Nucleus accumbens (tissue), 56 donors: ENCODE measurements around the gene AGAP2.
"Not testable (repeated sequence)": the region's sequence is repeated elsewhere in the genome, so short reads cannot be mapped to it uniquely, and the experiment has no call there.

Experiments used
- DNase-seq, 56 donors: peaks; one replicate each; lab custom pipeline; 2025; lab: John Stamatoyannopoulos, UW

Gene AGAP2

DNA sequence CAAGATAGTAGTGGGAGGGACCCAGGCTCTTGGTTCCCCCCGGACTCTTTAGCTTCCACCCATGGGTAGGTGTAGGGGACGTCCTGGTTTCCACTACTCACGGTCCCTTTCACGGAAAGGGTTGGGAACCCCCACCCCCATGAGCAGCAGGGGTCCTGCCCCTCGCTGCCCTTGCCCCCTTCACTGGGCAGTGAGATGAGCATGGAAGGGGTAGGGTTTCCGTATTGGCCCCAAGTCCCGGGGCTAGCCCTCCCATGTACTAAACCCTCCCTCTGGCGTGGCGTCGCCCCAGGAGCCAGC, 12.7 kb downstream of the AGAP2 start:
- no peak for DNase-seq

DNA sequence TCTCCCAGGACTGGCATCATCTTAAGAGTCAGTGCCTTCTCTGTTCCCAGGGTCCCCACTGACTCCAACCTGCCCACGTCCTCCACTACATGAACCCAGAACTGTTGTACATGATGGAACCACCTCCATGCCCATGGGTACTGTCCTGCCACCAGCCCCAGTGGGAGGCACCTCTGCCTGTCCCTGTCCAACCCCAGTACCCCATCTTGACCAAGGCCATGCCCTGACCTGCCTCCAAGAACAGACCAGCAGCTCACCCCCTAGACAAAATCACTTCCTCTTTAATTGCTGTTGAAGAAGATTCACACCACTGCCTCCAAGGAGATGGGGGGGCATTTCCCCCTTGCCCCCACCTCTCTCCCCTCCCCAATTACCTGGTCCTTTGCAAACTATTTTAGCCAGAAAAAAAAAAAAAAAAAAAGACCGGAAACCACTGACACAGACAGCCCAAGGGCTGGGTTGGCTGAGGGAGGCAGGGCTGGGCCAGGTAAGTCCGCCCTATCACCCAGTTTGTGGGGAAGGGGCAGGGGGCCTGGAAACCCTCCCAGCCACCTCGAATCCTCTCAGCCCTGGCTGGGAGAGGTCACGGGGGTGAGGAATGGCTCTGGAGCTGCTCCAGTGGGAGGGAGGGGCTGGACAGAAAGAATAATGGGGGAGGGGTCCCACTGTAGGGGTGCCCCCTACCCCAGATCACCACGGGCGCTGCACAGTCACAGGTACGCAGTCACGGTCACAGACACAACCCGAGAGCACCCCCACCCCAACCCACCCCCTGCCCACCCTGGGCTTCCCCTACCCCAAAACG, 13.4 kb downstream of the AGAP2 start:
- DNase-seq, result no peak

DNA sequence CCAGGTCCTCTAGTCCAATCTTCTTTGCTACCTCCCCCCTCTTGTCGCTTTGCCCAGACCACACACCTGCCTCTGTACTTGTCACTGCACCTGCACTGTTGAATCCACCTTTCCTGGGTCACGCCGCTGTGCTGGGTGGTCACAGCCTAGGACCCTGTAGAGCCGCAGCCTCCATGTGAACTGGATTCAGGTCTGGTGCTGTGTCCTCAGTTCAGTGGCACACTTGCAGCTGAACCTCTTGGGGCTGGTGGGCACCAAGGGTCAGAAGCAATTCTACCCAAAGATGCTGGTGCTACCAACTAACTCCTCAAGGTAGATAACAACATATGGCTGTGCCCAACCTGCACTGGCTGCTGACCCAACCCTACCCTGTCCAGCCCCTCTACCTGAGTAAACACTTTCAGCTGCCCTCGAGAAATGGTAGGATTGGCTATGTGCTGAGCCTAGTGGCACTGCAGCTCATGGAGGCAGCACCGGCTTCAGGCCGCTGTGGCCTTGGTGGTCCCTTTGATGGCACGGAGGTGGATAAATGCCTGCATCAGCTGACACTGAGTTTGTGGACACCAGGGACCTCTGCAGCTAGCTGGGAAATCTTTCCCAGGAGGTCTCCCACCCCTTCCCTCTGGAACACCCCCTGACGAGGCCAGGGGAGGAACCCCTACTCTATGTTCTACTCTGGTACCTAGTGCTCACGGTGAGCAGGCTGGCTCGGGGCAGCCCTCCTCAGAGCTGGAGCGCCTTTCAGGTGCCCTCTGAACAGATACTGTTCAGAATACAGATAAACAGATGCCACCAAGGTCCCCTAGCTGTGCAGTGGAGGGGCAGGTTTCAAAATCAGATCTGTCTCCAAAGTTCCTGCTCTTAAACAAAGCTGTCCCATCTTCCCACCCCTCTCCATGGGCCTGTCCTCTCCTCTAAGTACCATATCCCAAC, 14.3 kb downstream of the AGAP2 start:
- no peak for DNase-seq

- no peak for DNase-seq
These were observed 14.9 kb downstream of the AGAP2 start for GRCh38 chr12:57723630-57723962.

GRCh38 chr12:57722716-57723629, 15.6 kb downstream of the AGAP2 start:
- DNase-seq, result no peak

DNA sequence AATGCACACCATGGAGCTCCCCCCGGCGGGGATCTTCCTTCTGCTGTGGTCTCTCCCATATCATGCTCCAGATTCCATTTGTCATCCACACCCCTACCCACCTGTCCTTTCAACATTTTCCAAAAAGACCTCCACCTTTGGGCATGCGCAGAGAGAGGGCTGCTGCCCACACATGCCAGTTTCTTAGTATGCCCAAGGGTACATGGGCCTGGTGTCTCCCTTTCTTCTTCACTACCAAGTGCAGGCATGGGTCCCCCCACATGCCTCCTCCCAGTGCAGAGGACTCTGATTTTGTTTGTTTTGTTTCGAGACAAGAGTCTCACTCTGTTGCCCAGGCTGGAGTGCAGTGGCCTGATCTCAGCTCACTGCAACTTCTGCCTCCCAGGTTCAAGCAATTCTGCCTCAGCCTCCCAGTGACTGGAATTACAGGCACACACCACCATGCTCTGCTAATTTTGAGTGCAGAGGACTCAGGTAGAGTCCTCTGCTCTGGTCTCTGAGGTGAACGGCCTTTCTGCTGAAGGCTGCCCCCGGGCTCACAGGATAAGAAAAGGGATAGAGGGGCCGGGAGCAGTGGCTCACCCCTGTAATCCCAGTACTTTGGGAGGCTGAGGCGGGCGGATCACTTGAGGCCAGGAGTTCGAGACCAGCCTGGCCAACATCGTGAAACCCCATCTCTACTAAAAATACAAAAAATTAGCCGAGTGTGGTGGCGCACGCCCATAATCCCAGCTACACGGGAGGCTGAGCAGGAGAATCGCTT, 16.5 kb downstream of the AGAP2 start:
- not testable (repeated sequence) for DNase-seq

DNA sequence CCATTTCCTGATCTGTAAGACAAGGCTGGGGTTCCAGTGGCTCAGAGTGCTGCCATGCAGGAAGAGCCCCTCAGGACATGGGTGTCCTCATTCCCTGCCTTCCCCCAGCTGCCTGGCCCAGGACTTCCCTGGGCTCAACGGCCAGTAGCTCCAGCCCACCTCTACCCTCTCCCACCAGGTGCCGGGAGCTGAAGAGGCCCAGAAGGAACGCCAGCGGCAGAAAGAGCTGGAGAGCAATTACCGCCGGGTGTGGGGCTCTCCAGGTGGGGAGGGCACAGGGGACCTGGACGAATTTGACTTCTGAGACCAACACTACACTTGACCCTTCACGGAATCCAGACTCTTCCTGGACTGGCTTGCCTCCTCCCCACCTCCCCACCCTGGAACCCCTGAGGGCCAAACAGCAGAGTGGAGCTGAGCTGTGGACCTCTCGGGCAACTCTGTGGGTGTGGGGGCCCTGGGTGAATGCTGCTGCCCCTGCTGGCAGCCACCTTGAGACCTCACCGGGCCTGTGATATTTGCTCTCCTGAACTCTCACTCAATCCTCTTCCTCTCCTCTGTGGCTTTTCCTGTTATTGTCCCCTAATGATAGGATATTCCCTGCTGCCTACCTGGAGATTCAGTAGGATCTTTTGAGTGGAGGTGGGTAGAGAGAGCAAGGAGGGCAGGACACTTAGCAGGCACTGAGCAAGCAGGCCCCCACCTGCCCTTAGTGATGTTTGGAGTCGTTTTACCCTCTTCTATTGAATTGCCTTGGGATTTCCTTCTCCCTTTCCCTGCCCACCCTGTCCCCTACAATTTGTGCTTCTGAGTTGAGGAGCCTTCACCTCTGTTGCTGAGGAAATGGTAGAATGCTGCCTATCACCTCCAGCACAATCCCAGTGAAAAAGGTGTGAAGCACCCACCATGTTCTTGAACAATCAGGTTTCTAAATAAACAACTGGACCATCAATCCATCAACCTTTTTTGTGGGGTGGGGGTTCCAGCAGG, 17.6 kb downstream of the AGAP2 start:
- DNase-seq, result no peak

GRCh38 chr12:57719777-57720605, 18.6 kb downstream of the AGAP2 start:
- DNase-seq, result no peak

DNA sequence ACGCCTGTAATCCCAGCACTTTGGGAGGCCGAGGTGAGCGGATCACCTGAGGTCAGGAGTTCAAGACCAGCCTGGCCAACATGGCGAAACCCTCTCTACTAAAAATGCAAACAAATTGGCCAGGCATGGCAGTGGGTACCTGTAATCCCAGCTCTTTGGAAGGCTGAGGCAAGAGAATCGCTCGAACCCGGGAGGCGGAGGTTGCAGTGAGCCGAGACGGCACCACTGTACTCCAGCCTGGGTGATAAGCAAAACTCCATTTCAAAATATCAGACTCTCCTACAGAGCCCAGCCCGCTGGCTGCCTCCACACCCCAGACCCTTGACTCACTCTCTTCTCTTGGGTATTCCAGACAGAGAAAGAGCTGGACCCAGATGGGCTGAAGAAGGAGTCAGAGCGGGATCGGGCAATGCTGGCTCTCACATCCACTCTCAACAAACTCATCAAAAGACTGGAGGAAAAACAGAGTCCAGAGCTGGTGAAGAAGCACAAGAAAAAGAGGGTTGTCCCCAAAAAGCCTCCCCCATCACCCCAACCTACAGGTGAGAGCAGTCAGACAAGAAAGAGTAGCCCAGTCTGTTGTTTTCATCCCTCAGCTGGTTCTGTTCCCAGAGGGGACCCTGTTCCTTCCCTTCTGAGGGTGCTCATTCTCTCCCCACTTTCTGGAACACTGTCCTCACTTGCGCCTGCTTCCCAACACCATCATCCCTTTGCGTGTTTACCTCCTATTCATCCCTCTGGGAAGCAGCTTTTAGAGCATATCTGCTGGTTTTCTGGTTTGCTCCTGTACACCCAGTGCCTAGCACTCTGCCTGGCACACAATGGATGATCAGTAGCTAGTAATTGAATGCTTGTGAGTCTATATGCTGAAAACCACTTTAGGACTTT, 19.7 kb downstream of the AGAP2 start:
- no peak for DNase-seq

DNA sequence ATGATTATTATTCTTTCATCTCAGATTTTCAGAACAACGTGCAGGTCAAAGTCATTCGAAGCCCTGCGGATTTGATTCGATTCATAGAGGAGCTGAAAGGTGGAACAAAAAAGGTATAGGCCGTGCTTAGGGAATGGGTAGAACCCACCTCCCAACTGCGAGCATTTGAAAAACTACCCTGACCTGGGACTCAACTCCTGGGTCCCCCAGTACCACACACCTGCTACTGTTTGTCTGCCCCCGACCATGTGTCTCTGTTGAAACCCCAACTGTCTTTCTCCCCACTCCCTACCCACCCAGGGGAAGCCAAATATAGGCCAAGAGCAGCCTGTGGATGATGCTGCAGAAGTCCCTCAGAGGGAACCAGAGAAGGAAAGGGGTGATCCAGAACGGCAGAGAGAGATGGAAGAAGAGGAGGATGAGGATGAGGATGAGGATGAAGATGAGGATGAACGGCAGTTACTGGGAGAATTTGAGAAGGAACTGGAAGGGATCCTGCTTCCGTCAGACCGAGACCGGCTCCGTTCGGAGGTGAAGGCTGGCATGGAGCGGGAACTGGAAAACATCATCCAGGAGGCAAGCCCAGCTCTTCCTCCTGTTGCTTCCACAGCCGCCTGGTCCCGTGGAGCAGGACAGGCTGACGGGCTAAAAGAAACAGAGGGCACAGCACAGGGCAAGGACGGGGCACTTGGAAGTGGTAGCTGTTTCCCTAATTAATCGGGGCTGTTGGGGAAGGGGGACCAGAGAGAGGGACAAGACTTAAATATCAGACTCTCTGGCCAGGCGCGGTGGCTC, 20.5 kb downstream of the AGAP2 start:
- DNase-seq, result no peak

- no peak for DNase-seq
These were observed 21.4 kb downstream of the AGAP2 start for GRCh38 chr12:57717131-57717530.

GRCh38 chr12:57716305-57716704, 22.2 kb downstream of the AGAP2 start:
- no peak for DNase-seq

DNA sequence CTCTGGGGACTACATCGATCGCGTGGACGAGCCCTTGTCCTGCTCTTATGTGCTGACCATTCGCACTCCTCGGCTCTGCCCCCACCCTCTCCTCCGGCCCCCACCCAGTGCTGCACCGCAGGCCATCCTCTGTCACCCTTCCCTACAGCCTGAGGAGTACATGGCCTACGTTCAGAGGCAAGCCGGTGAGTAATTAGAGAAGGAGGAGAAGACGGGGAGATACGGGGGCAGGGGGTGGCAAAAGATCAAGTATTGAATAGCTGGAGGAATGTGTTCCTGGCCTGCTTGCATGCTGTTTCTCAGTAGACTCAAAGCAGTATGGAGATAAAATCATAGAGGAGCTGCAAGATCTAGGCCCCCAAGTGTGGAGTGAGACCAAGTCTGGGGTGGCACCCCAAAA, 22.8 kb downstream of the AGAP2 start:
- DNase-seq, result no peak

DNA sequence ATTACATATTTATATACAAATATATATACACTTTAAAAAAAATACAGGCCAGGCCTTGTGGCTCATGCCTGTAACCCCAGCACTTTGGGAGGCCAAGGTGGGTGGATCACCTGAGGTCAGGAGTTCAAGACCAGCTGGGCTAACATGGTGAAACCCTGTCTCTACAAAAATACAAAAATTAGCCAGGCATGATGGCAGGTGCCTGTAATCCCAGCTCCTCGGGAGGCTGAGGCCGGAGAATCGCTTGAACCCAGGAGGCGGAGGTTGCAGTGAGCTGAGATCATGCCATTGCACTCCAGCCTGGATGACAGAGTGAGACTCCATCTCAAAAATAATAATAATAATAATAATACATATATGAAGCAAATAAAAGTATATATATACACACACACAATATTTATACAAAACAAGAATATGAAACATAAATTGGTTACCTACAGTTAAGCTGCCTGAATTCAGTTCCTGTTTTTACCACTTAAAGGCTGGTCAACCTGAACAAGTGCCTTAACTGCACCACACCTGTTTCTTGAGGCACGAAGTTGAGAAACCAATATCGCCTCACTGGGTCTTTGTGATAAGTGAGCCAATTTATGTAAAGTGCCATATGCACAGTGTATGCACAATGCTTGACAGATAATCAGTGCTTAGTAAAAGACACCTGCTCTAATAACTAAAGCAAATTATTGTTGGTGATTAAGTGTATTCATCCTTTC, 23.4 kb downstream of the AGAP2 start:
- DNase-seq, result not testable (repeated sequence)

DNA sequence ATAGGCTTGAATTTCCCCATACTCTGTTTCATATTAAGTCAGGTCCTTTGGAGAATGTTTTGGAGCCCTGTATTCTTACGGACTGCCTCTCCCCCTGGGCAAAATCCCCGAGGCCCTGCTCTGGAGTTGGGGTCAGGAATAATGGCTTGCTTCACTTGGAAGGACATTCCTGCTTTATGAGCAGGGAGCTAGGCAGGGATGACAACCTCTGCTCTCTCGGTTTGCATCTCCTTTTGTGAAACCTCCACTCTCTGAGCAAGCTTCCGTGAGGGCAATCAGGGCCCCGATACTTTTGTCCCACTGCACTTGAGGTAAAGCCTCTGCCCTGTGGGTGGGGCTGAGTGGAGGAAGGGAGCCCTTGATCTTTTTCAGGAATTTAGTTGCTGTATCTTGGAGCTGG, 25.3 kb downstream of the AGAP2 start:
- DNase-seq, result no peak
